H1 (cell line): ENCODE data around the gene NKD2. TPM values are rescaled to one million over a fixed set of nuclear protein-coding genes. Genes with fewer than 3 reads are reported as not detected.

ENCODE experiments used
- CTCF ChIA-PET: fragments of 300-600 bp; sonication (Branson Sonifier 250); formaldehyde crosslinking; loops from one replicate; lab custom pipeline; 2021; ENCODE audit not compliant: partially characterized antibody; lab: Charles Lee
- POLR2A ChIA-PET: fragments of 300-600 bp; sonication (Branson Sonifier 250); formaldehyde crosslinking; loops from one replicate; lab custom pipeline; 2021; ENCODE audit warnings: inconsistent platforms; ENCODE audit not compliant: partially characterized antibody; lab: Charles Lee
- DNase-seq, 2 experiments: peaks; one replicate each; pipeline versions ENCODE4 v3.0.0 to v3.0.0-alpha.2; 2010 to 2022; ENCODE audit warnings: low spot score in 2 of 2, low read depth in 1 of 2, mixed read lengths in 1 of 2
- FAIRE-seq: peaks from 2 replicates; lab custom pipeline; 2011; peaks lifted over from hg19 to GRCh38; lab: Jason Lieb, UNC
- H2AFZ ChIP-seq: 2 replicates; pipeline ENCODE4 v1.8.1; 2012; ENCODE audit warnings: low read length, inconsistent platforms
- H2AK5ac ChIP-seq: 2 replicates; pipeline ENCODE4 v1.6.1; 2013; ENCODE audit warnings: low read depth, low read length
- H2BK120ac ChIP-seq: replicated peaks from 2 replicates; pipeline ENCODE3; 2013; ENCODE audit warnings: low read depth, low read length, inconsistent platforms
- H2BK12ac ChIP-seq: 2 replicates; pipeline ENCODE4 v1.6.1; 2013; ENCODE audit warnings: low read depth, low read length
- H2BK15ac ChIP-seq: 2 replicates; pipeline ENCODE4 v1.6.1; 2013; ENCODE audit warnings: low read length
- H2BK20ac ChIP-seq: 2 replicates; pipeline ENCODE4 v1.6.1; 2013; ENCODE audit warnings: low read length
- H2BK5ac ChIP-seq: 2 replicates; pipeline ENCODE4 v1.6.1; 2013; ENCODE audit warnings: low read depth, low read length
- H3K14ac ChIP-seq: 2 replicates; pipeline ENCODE4 v1.6.1; 2013; ENCODE audit warnings: inconsistent platforms; ENCODE audit not compliant: insufficient read length
- H3K18ac ChIP-seq: 2 replicates; pipeline ENCODE4 v1.6.1; 2013; ENCODE audit warnings: low read length; ENCODE audit errors: extremely low read depth
- H3K23ac ChIP-seq: 2 replicates; pipeline ENCODE4 v1.6.1; 2013; ENCODE audit warnings: inconsistent platforms; ENCODE audit not compliant: insufficient read length
- H3K23me2 ChIP-seq: 2 replicates; pipeline ENCODE4 v1.6.1; 2013; ENCODE audit warnings: low read depth, low read length
- H3K27ac ChIP-seq: 2 replicates; pipeline ENCODE4 v1.6.1; 2011; ENCODE audit warnings: low read depth, low read length, inconsistent platforms
- H3K27me3 ChIP-seq, 4 experiments: replicated peaks in 1 of 4; 1 replicate in 1 of 4; 2 replicates in 3 of 4; pipeline versions ENCODE4 v1.6.1 to v1.8.1; 2011 to 2013; ENCODE audit warnings: low read length in 3 of 4, mild to moderate bottlenecking in 3 of 4, inconsistent platforms in 2 of 4, mixed read lengths in 2 of 4, moderate library complexity in 1 of 4; ENCODE audit not compliant: control insufficient read depth in 3 of 4, insufficient read depth in 3 of 4; ENCODE audit errors: extremely low read depth in 1 of 4
- H3K36me3 ChIP-seq, 4 experiments: 2 replicates each; pipeline versions ENCODE4 v1.6.1 to v1.8.1; 2011 to 2013; ENCODE audit warnings: mild to moderate bottlenecking in 4 of 4, low read length in 3 of 4, moderate library complexity in 2 of 4, control low read depth in 1 of 4, inconsistent platforms in 1 of 4; ENCODE audit not compliant: insufficient read depth in 4 of 4, control insufficient read depth in 2 of 4
- H3K4ac ChIP-seq: replicated peaks from 2 replicates; pipeline ENCODE3; 2013; ENCODE audit warnings: low read length, low read depth, mixed read lengths, inconsistent platforms; ENCODE audit not compliant: insufficient read length
- H3K4me1 ChIP-seq, 4 experiments: replicated peaks in 1 of 4; 1 replicate in 1 of 4; 2 replicates in 3 of 4; pipeline versions ENCODE4 v1.6.1 to v1.8.1; 2011 to 2013; ENCODE audit warnings: low read length in 3 of 4, inconsistent platforms in 2 of 4, mixed read lengths in 1 of 4; ENCODE audit not compliant: insufficient read depth in 4 of 4, control insufficient read depth in 3 of 4
- H3K4me2 ChIP-seq, 2 experiments: 2 replicates each; pipeline versions ENCODE4 v1.6.1 to v1.8.1; 2011 to 2013; ENCODE audit warnings: low read depth in 2 of 2, low read length in 2 of 2, control low read depth in 1 of 2, inconsistent platforms in 1 of 2, mild to moderate bottlenecking in 1 of 2; ENCODE audit not compliant: insufficient read depth in 1 of 2
- H3K4me3 ChIP-seq, 4 experiments: fragments of 200-600, 300-600 bp in 1 of 4; sonication (generic), shearing (Covaris generic), sonication (Bioruptor Twin) in 1 of 4; 2 replicates each; pipeline versions ENCODE4 v1.5.1 to v1.8.1; 2011 to 2016; ENCODE audit warnings: low read length in 4 of 4, low read depth in 3 of 4, control low read depth in 2 of 4, inconsistent platforms in 2 of 4, mild to moderate bottlenecking in 2 of 4, mixed read lengths in 1 of 4, moderate library complexity in 1 of 4; ENCODE audit not compliant: insufficient read depth in 2 of 4; ENCODE audit errors: extremely low read depth in 1 of 4
- H3K56ac ChIP-seq: replicated peaks from 2 replicates; pipeline ENCODE3; 2013; ENCODE audit warnings: low read depth, mild to moderate bottlenecking, mixed read lengths, low read length, inconsistent platforms; ENCODE audit not compliant: insufficient read length
- H3K79me1 ChIP-seq: 2 replicates; pipeline ENCODE4 v1.6.1; 2013; ENCODE audit warnings: low read depth, low read length, control low read depth
- H3K79me2 ChIP-seq, 2 experiments: 2 replicates each; pipeline versions ENCODE4 v1.6.1 to v1.8.1; 2012 to 2013; ENCODE audit warnings: low read length in 2 of 2, mild to moderate bottlenecking in 2 of 2, inconsistent platforms in 1 of 2; ENCODE audit not compliant: insufficient read depth in 2 of 2, control insufficient read depth in 1 of 2
- H3K9ac ChIP-seq, 4 experiments: replicated peaks in 1 of 4; 1 replicate in 1 of 4; 2 replicates in 3 of 4; pipeline versions ENCODE4 v1.6.1 to v1.8.1; 2011 to 2013; ENCODE audit warnings: low read depth in 3 of 4, low read length in 3 of 4, control low read depth in 2 of 4, mild to moderate bottlenecking in 2 of 4, moderate library complexity in 2 of 4, inconsistent platforms in 1 of 4; ENCODE audit errors: extremely low read depth in 1 of 4
- H3K9me3 ChIP-seq, 2 experiments: 2 replicates each; pipeline versions ENCODE4 v1.6.1 to v1.8.1; 2012 to 2013; ENCODE audit warnings: mild to moderate bottlenecking in 2 of 2, moderate library complexity in 2 of 2, control low read depth in 1 of 2, inconsistent platforms in 1 of 2, low read depth in 1 of 2, low read length in 1 of 2, mixed read lengths in 1 of 2; ENCODE audit not compliant: insufficient read depth in 2 of 2
- H4K20me1 ChIP-seq, 2 experiments: replicated peaks in 1 of 2; 2 replicates each; pipeline versions ENCODE3 to v1.8.1; 2011 to 2013; ENCODE audit warnings: inconsistent platforms in 2 of 2, low read length in 2 of 2, mild to moderate bottlenecking in 1 of 2; ENCODE audit not compliant: insufficient read depth in 2 of 2, control insufficient read depth in 1 of 2
- H4K5ac ChIP-seq: 2 replicates; pipeline ENCODE4 v1.6.1; 2013; ENCODE audit warnings: low read length, low read depth, mixed read lengths, inconsistent platforms; ENCODE audit not compliant: insufficient read length
- H4K8ac ChIP-seq: 2 replicates; pipeline ENCODE4 v1.8.0; 2013; ENCODE audit warnings: mild to moderate bottlenecking, moderate library complexity, low read length, inconsistent platforms; ENCODE audit not compliant: insufficient read depth; ENCODE audit errors: extremely low read depth
- H4K91ac ChIP-seq: replicated peaks from 2 replicates; pipeline ENCODE3; 2013; ENCODE audit warnings: low read length, mixed read lengths, inconsistent platforms; ENCODE audit not compliant: insufficient read length
- CEBPB ChIP-seq: IDR thresholded peaks from 2 replicates; pipeline ENCODE4 v1.6.1; 2012; ENCODE audit warnings: low read depth, low read length
- CHD1 ChIP-seq: IDR thresholded peaks from 2 replicates; pipeline ENCODE4 v1.6.1; 2012; ENCODE audit warnings: low read depth, low read length, improper control_type of control experiment
- GABPA ChIP-seq: IDR thresholded peaks from 2 replicates; pipeline ENCODE4 v1.6.1; 2011; ENCODE audit warnings: mild to moderate bottlenecking, low read length, moderate library complexity, borderline replicate concordance; ENCODE audit not compliant: insufficient read depth
- KDM1A ChIP-seq: fragments of 200-600, 300-600 bp; sonication (generic); IDR thresholded peaks from 2 replicates; pipeline ENCODE4 v1.7.1; 2016; ENCODE audit warnings: mild to moderate bottlenecking, low read length, borderline replicate concordance
- NRF1 ChIP-seq: IDR thresholded peaks from 2 replicates; pipeline ENCODE4 v1.6.1; 2011; ENCODE audit warnings: mild to moderate bottlenecking, low read depth, low read length, improper control_type of control experiment
- SIRT6 ChIP-seq: IDR thresholded peaks from one replicate; pipeline ENCODE4 v1.7.1; 2012; ENCODE audit warnings: low read length, inconsistent platforms
- TEAD4 ChIP-seq: IDR thresholded peaks from 2 replicates; pipeline ENCODE4 v1.6.1; 2012; ENCODE audit warnings: low read depth, low read length, inconsistent platforms, mixed read lengths
- WGBS, 2 experiments: shearing (Covaris generic) in 1 of 2; methylation state at CpG; one replicate each; pipeline versions ENCODE4 v1.1.6 to v1.1.7; 2013 to 2015; ENCODE audit warnings: low lambda C conversion rate in 2 of 2, mixed read lengths in 2 of 2, inconsistent platforms in 1 of 2, low coverage in 1 of 2, missing lambda C conversion rate in 1 of 2; ENCODE audit not compliant: insufficient replicate concordance in 2 of 2, insufficient coverage in 1 of 2, insufficient read length in 1 of 2; ENCODE audit errors: extremely low coverage in 1 of 2, missing lambda C conversion rate in 1 of 2; 5-methylcytosine and 5-hydroxymethylcytosine counted together
- polyA plus RNA-seq, 7 experiments: library from polyadenylated mRNA; depleted of rRNA in 3 of 7; stranded (reverse) in 5 of 7; unstranded in 2 of 7; fragments of >200 nt in 5 of 7; fragments of 200-250 nt in 2 of 7; gene quantifications; 1 replicate in 5 of 7; 2 replicates in 1 of 7; 4 replicates in 1 of 7; pipeline versions ENCODE4 v1.2.1 to v1.2.3, GENCODE V29; 2011 to 2013; ENCODE audit warnings: missing spikeins in 2 of 7, mixed read lengths in 2 of 7
- total RNA-seq: library from RNA; stranded (reverse); fragmentation: NEBNext Ultra II Directional; extraction: Animal tissue kit (Norgen Biotek cat#: 25700); gene quantifications from 2 replicates; pipeline ENCODE4 v1.2.1, GENCODE V29; 2021

NKD2 gene
- total and polyA plus RNA-seq, 2 of the 8 experiments (the other 6 are each of a cell fraction or from before 2014, with no cell fraction given), result 5.5 to 7.9 TPM

DNA sequence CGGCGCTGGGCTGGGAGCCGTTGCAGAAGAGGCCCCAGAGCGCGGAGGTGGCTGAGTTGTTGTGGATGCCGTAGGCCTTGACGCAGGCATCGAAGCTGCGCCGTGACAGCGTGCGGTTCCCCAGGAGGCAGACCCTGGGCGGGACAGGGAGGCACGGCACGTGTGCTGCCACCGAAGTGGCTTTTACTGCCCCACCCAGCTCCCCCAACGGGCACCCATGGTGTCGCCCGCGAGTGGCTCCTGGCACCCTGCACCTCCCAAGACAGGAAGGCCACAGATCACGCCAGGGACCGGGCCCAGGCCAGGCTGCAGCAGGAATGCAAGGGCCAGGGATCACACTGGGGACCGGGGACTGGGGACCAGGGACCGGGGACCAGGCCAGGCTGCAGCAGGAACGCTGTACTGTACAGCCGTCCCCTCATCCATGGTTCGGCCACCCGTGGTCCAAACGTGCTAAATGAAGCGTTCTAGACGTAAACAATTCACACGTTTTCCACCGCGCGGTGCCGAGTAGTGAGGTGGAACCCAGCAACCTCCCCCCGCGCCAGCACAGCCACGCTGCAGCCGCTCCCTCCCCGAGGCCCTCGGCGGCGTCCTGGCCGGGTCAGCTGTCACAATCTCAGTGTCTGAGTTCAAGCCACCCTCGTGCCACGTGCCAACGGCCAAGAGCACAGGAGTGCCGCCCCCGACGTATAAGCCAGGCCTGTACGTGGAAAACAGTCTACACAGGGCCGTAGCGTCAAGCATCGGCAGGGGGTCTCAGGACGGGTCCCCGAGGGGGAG is 75.4 kb downstream of the NKD2 start:
- H4K5ac ChIP-seq, result no peak overlapping the region
- H3K18ac ChIP-seq, result no peak overlapping the region; the same call in 1 of the 2 replicates
- no peaks in the 10 kb centered on the region for H3K79me2 ChIP-seq
- FAIRE-seq (no peak), DNase-seq (no peak)
- H3K4me3 ChIP-seq, result no peak overlapping the region
- no peak overlapping the region; the same call in 1 of the 2 replicates for H4K8ac ChIP-seq
- H3K36me3 ChIP-seq, result peaks cover 0 to 66% (median 16%) of the 10 kb centered on the region in 4 experiments; a peak in 5 of 8 replicates
- H4K91ac ChIP-seq, result no peak overlapping the region
- H3K56ac ChIP-seq, result no peak overlapping the region
- H3K4ac ChIP-seq, result no peak overlapping the region
- no peaks in the 10 kb centered on the region for H3K9me3 ChIP-seq
- no peak overlapping the region; the same call in 1 of the 2 replicates for H3K27ac ChIP-seq
- no peak overlapping the region; the same call in 1 of the 2 replicates for H2BK5ac ChIP-seq
- H2AK5ac ChIP-seq, result no peak overlapping the region
- no peaks in the 10 kb centered on the region for H3K27me3 ChIP-seq
- POLR2A ChIA-PET, result no interaction called here
- peaks cover 0 to 9% of the 10 kb centered on the region in 2 experiments for H4K20me1 ChIP-seq
- H2BK20ac ChIP-seq, result no peak overlapping the region
- no peak overlapping the region for H3K9ac ChIP-seq
- no peak for TF ChIP-seq KDM1A
- TF ChIP-seq CEBPB, result no peak
- TF ChIP-seq SIRT6, result no peak
- no peak for TF ChIP-seq TEAD4
- no peak for TF ChIP-seq CHD1
- TF ChIP-seq NRF1, result no peak
- TF ChIP-seq GABPA, result no peak
- no peak overlapping the region for H2BK12ac ChIP-seq
- H2AFZ ChIP-seq, result no peak overlapping the region
- H2BK15ac ChIP-seq, result no peak overlapping the region
- peaks cover 3% of the 10 kb centered on the region for H3K79me1 ChIP-seq
- H3K14ac ChIP-seq, result no peak overlapping the region
- no peak overlapping the region for H2BK120ac ChIP-seq
- H3K23ac ChIP-seq, result no peak overlapping the region
- H3K23me2 ChIP-seq, result no peaks in the 10 kb centered on the region
- H3K4me2 ChIP-seq, result no peak overlapping the region
- 90% methylated on average over 49 of the region's 57 CpGs; no CpG with 5 or more reads in 1 of the 2 experiments for WGBS, 2 experiments
- CTCF ChIA-PET, result interaction anchor here (1.5 kb wide), 1 partner anchor 76 kb away, joined by 4 read pairs; the partner anchor contains the start of gene NKD2
- H3K4me1 ChIP-seq, result no peaks in the 10 kb centered on the region
